Glomerular visceral epithelial cell (primary cell): Measurements from ENCODE around the gene CDC25B.
A peak's percentile ranks its signal among the peaks of the same experiment; 100 is the strongest.

ENCODE experiments used
- DNase-seq: peaks from one replicate; pipeline ENCODE4 v3.0.0-alpha.2; 2016; ENCODE audit errors: extremely low spot score

The CDC25B gene

GRCh38 chr20:3795511-3796468 is at the start of gene CDC25B:
Gene CDC25B (plus strand): TSS chr20:3796310. CDS start chr20:3796532, 222 bp downstream.
- peak; percentile 96 for DNase-seq

GRCh38 chr20:3747471-3747870 is 48.6 kb upstream of the CDC25B start:
- no peak for DNase-seq

- no peak for DNase-seq
Observed at GRCh38 chr20:3748073-3748472, 48.0 kb upstream of the CDC25B start.

GRCh38 chr20:3749087-3749688 is 46.9 kb upstream of the CDC25B start:
- DNase-seq: no peak

- DNase-seq: peak; percentile 66
Observed at GRCh38 chr20:3749689-3750531, 46.2 kb upstream of the CDC25B start.

GRCh38 chr20:3751305-3751674 is 44.8 kb upstream of the CDC25B start:
- DNase-seq: no peak

- no peak for DNase-seq
Observed at GRCh38 chr20:3751675-3752385, 44.3 kb upstream of the CDC25B start.

- DNase-seq: no peak
Observed at GRCh38 chr20:3752386-3752759, 43.7 kb upstream of the CDC25B start.

- peak; percentile 63 for DNase-seq
Observed at GRCh38 chr20:3753098-3753497, 43.0 kb upstream of the CDC25B start.

GRCh38 chr20:3753501-3754275 is 42.4 kb upstream of the CDC25B start:
- no peak for DNase-seq

- DNase-seq: no peak
Observed at GRCh38 chr20:3754276-3754630, 41.9 kb upstream of the CDC25B start.

- DNase-seq: no peak
Observed at GRCh38 chr20:3755269-3755668, 40.8 kb upstream of the CDC25B start.

- no peak for DNase-seq
Observed at GRCh38 chr20:3755814-3756480, 40.2 kb upstream of the CDC25B start.

- no peak for DNase-seq
Observed at GRCh38 chr20:3757268-3757667, 38.8 kb upstream of the CDC25B start.

- no peak for DNase-seq
Observed at GRCh38 chr20:3758566-3758965, 37.5 kb upstream of the CDC25B start.

GRCh38 chr20:3759316-3759823 is 36.7 kb upstream of the CDC25B start:
- no peak for DNase-seq

- DNase-seq: no peak
Observed at GRCh38 chr20:3759884-3760283, 36.2 kb upstream of the CDC25B start.

GRCh38 chr20:3760655-3761348 is 35.3 kb upstream of the CDC25B start:
- DNase-seq: no peak
